Astrocyte (in vitro differentiated cells and primary cell): ENCODE measurements around the gene FAM111B.
"Not testable (repeated sequence)": the region's sequence is repeated elsewhere in the genome, so short reads cannot be mapped to it uniquely, and the experiment has no call there.

Experiments used
- CTCF ChIP-seq: IDR thresholded peaks from 2 replicates; pipeline ENCODE4 v1.5.1; 2011; ENCODE audit warnings: low read depth, mild to moderate bottlenecking, inconsistent platforms, low read length, moderate library complexity; ENCODE audit not compliant: insufficient read depth
- EZH2 ChIP-seq: IDR thresholded peaks from 2 replicates; pipeline ENCODE4 v1.6.1; 2012; ENCODE audit warnings: mild to moderate bottlenecking, low read length, inconsistent platforms; ENCODE audit not compliant: insufficient read depth

GRCh38 chr11:59058120-59059033 lies 48.7 kb upstream of the FAM111B start:
- TF ChIP-seq EZH2, result not testable (repeated sequence)
- peak; percentile 67 for TF ChIP-seq CTCF
